Activated CD8-positive, alpha-beta memory T cell treated with anti-CD3 and anti-CD28 coated beads, Interleukin-2, amount 50 U/mL, for 4 hours (primary cell): Measurements from ENCODE around the gene IFIT2.
"Not testable (repeated sequence)": the region's sequence is repeated elsewhere in the genome, so short reads cannot be mapped to it uniquely, and the experiment has no call there.

Experiments used
- DNase-seq: peaks from one replicate; pipeline ENCODE4 v3.0.0-alpha.2; 2020

IFIT2 gene

GRCh38 chr10:89281606-89282395 lies 20.0 kb upstream of the IFIT2 start:
- DNase-seq = no peak

- no peak for DNase-seq
Observed at GRCh38 chr10:89283025-89283935, 18.6 kb upstream of the IFIT2 start.

- DNase-seq = no peak
Observed at GRCh38 chr10:89283936-89284475, 17.8 kb upstream of the IFIT2 start.

GRCh38 chr10:89284711-89285110 lies 17.1 kb upstream of the IFIT2 start:
- DNase-seq = not testable (repeated sequence)

- not testable (repeated sequence) for DNase-seq
Observed at GRCh38 chr10:89285303-89285702, 16.5 kb upstream of the IFIT2 start.

GRCh38 chr10:89294721-89295239 lies 7.1 kb upstream of the IFIT2 start:
- DNase-seq = no peak

GRCh38 chr10:89295597-89295996 lies 6.2 kb upstream of the IFIT2 start:
- DNase-seq = no peak

- DNase-seq = no peak
Observed at GRCh38 chr10:89296220-89296648, 5.6 kb upstream of the IFIT2 start.

GRCh38 chr10:89297356-89297755 lies 4.5 kb upstream of the IFIT2 start:
- DNase-seq = no peak

- DNase-seq = no peak
Observed at GRCh38 chr10:89297791-89298190, 4.1 kb upstream of the IFIT2 start.

- DNase-seq = no peak
Observed at GRCh38 chr10:89299031-89299430, 2.8 kb upstream of the IFIT2 start.

- no peak for DNase-seq
Observed at GRCh38 chr10:89301232-89301631, 614 bp upstream of the IFIT2 start.

GRCh38 chr10:89302625-89303024 lies 779 bp downstream of the IFIT2 start:
- DNase-seq = no peak

- DNase-seq = no peak
Observed at GRCh38 chr10:89303161-89303560, 1.3 kb downstream of the IFIT2 start.

GRCh38 chr10:89304026-89304425 lies 2.2 kb downstream of the IFIT2 start:
- DNase-seq = no peak

- DNase-seq = no peak
Observed at GRCh38 chr10:89304446-89304845, 2.6 kb downstream of the IFIT2 start.

- DNase-seq = no peak
Observed at GRCh38 chr10:89304925-89305324, 3.1 kb downstream of the IFIT2 start.

GRCh38 chr10:89305766-89306433 lies 4.1 kb downstream of the IFIT2 start:
- no peak for DNase-seq

GRCh38 chr10:89306434-89307268 lies 4.8 kb downstream of the IFIT2 start:
- DNase-seq = no peak

GRCh38 chr10:89307269-89307577 lies 5.4 kb downstream of the IFIT2 start:
- DNase-seq = no peak

GRCh38 chr10:89308266-89308665 lies 6.4 kb downstream of the IFIT2 start:
- DNase-seq = no peak

GRCh38 chr10:89308736-89309135 lies 6.9 kb downstream of the IFIT2 start:
- no peak for DNase-seq
